Left lung (tissue), 10 donors: ENCODE measurements around the gene BAIAP2. TPM values are rescaled to one million over a fixed set of nuclear protein-coding genes. Genes with fewer than 3 reads are reported as not detected.

Source experiments
- ATAC-seq: fragments of 200-7000 bp; cut with Tn5 transposase; one replicate; pipeline ENCODE4 v1.9.1; 2020; ENCODE audit warnings: moderate library complexity
- DNase-seq, 4 donors: peaks; one replicate each; pipeline ENCODE4 v3.0.0-alpha.2; 2013 to 2020
- H3K27ac ChIP-seq, 2 donors: fragments of 200-600 bp; sonication (generic) in 1 of 2; one replicate each; pipeline versions ENCODE4 v1.5.0 to v1.8.0; 2020 to 2021
- H3K27me3 ChIP-seq, 2 donors: fragments of 200-600 bp; sonication (generic) in 1 of 2; one replicate each; pipeline versions ENCODE4 v1.5.0 to v1.8.0; 2020 to 2021
- H3K36me3 ChIP-seq, 2 donors: fragments of 200-600 bp; sonication (generic) in 1 of 2; one replicate each; pipeline versions ENCODE4 v1.5.0 to v1.8.0; 2020 to 2021
- H3K4me1 ChIP-seq, 2 donors: fragments of 200-600 bp; one replicate each; pipeline ENCODE4 v1.8.0; 2021
- H3K4me3 ChIP-seq, 2 donors: fragments of 200-600 bp; sonication (generic) in 1 of 2; one replicate each; pipeline versions ENCODE4 v1.5.0 to v1.8.0; 2020 to 2021; ENCODE audit warnings: mild to moderate bottlenecking in 1 of 2
- H3K9me3 ChIP-seq, 2 donors: fragments of 200-600 bp; sonication (generic) in 1 of 2; one replicate each; pipeline versions ENCODE4 v1.5.0 to v1.8.0; 2020 to 2021
- intact Hi-C, 2 donors: fragments of 100-400 bp; cut with DNase I; formaldehyde crosslinking; loops; one replicate each; pipeline versions ENCODE4 v1.11.2 to v1.14.2; 2022
- polyA plus RNA-seq, 6 donors: library from polyadenylated mRNA; unstranded; fragments of 120-200 nt; gene quantifications; one replicate each; pipeline ENCODE4 v1.2.1, GENCODE V29; 2013; ENCODE audit not compliant: insufficient read length in 6 of 6
- total RNA-seq, 2 donors: library from RNA; stranded (reverse); fragmentation: NEBNext Ultra II Directional; extraction: Animal tissue kit (Norgen Biotek cat#: 25700); gene quantifications; one replicate each; pipeline ENCODE4 v1.2.1, GENCODE V29; 2021
- TF ChIP-seq, protein P1 (sequence below), 2 donors: fragments of 200-600 bp; sonication (generic) in 1 of 2; IDR thresholded peaks; one replicate each; pipeline versions ENCODE4 v1.5.0 to v1.8.0; 2021; ENCODE audit warnings: antibody characterized with exemption in 2 of 2
- donor health status: DM: no; HTN: yes; CAD: no.
- donor health status: DM: no; HTN: no; CAD: no.

The BAIAP2 gene
- total and polyA plus RNA-seq, 8 donors = 40.9 to 135 (median 52.6) TPM

DNA sequence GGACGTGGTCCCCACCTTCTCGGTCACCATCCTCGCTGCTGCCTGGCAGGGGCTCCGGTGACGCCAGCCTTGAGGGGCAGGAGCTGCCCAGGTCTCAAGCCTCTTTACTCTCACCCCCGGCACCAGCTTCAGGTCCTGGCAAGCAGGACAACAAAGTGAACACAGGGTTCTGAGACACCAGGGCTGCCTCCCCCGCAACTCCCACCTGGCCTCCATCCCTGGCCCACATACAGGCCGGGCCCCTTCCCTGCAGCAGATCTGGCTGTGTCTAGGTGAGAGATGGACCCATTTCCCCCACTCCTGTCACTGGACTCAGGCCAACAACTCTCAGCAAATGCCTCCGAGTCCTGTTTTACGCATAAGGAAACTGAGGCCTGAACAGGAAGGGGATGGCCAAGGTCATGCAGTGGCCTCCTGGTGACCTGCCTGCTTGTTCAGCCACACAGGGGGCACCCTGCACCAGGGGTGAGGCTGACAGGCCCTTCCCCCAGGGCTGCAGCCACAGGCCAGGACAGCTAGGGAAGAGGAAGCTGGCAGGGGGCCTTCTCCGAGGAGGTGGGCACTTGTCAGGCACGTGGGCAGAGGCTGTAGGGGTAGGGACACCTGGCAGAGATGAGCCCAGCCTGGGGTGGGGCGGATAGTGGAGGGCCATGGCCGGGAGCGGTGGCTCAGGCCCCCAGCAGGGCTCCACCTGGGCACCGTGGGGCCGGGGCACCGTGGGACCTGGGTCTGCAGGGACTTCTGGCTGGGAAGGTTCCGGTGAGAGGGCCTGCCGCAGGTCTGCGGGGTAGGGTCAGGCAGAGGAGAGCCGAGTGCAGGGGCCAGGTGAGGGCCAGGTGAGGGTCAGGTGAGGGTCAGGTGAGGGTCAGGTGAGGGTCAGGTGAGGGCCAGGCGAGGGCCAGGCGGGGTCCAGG, 83.6 kb downstream of the BAIAP2 start:
- intact Hi-C loops = no loop called here
- Histone ChIP-seq H3K27me3 (peaks cover 0 to 8% of the 10 kb centered on the region in 2 donors), H3K4me1 (peaks cover 0 to 17% of the 10 kb centered on the region in 2 donors), H3K36me3 (peaks cover 0 to 81% of the 10 kb centered on the region in 2 donors), H3K4me3 (peak overlapping the region in 1 of 2 donors; percentile 46), H3K9me3 (no peaks in the 10 kb centered on the region), H3K27ac (no peak overlapping the region)
- DNase-seq = no peak
- peak; percentile 1 for ATAC-seq
- TF ChIP-seq, protein P1, sequence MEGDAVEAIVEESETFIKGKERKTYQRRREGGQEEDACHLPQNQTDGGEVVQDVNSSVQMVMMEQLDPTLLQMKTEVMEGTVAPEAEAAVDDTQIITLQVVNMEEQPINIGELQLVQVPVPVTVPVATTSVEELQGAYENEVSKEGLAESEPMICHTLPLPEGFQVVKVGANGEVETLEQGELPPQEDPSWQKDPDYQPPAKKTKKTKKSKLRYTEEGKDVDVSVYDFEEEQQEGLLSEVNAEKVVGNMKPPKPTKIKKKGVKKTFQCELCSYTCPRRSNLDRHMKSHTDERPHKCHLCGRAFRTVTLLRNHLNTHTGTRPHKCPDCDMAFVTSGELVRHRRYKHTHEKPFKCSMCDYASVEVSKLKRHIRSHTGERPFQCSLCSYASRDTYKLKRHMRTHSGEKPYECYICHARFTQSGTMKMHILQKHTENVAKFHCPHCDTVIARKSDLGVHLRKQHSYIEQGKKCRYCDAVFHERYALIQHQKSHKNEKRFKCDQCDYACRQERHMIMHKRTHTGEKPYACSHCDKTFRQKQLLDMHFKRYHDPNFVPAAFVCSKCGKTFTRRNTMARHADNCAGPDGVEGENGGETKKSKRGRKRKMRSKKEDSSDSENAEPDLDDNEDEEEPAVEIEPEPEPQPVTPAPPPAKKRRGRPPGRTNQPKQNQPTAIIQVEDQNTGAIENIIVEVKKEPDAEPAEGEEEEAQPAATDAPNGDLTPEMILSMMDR (IDR thresholded peaks at IDR 0.05) = no peak

DNA sequence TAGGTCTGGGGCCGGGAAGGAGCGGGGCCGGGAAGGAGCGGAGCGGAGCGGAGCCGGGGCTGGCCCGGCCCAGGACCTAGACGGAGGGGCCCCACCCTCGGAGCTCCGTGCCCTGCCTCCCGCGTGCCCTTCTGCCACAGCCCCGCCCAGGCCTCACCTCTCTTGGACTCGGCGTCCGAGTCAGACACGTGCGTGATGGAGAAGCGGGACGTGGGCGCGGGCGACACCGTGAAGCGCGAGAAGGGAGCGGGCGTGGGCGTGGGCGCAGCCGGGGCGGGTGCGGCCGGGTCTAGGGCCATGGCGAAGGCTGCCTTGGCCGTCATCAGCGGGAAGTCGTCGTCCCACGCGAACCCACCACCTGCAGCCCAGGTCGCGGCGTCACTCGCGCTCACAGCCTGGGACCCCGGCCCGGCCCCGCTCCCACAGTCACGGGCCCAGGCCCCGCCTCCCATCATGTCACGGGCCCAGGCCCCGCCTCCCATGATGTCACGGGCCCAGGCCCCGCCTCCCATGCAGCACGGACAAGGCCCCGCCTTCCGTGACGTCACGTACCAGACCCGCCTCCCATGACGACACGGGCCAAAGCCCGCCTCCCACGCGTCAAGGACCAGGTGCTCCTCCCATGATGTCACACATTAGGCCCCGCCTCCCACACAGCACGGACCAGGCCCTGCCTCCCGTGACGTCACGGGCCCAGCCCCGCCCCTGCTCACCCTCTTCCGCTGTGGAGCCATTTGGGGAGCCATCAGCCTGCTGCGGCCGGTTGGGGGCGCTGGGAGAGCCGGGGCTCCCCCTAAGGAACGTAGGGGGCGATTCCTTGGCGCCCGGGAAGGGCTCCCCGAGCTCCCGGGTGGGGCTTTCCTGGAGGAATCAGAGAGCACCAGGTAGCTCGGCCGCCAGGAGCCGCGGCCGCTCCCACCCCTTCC, 84.5 kb downstream of the BAIAP2 start:
- H3K36me3 ChIP-seq = peaks cover 0 to 90% of the 10 kb centered on the region in 2 donors
- H3K4me3 ChIP-seq = peak overlapping the region; percentile 11 to 46
- DNase-seq = peak; percentile 39 to 92 (median 83)
- intact Hi-C loops = no loop called here
- peak overlapping the region in 1 of 2 donors; percentile 28 for H3K27ac ChIP-seq
- no peaks in the 10 kb centered on the region for H3K9me3 ChIP-seq
- ATAC-seq = peak; percentile 61
- TF ChIP-seq, protein P1 (IDR thresholded peaks at IDR 0.05) = no peak
- peaks cover 0 to 17% of the 10 kb centered on the region in 2 donors for H3K4me1 ChIP-seq
- H3K27me3 ChIP-seq = peaks cover 0 to 8% of the 10 kb centered on the region in 2 donors

DNA sequence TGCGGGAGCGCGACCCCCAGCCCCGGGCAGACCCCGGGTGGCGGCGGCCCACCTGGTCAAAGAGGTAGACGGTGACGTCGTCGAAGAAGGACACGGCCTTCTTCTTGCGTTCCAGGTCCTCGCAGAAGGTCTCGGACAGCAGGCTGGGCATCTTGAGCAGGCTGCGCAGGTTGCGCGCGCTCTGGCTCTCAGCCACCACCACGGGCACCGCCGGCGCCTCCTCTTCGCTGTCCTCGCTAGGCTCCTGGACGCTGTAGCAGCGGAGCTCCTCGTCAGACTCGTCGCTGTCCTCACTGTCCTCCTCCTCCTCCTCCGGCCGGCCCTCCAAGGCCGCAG, 85.2 kb downstream of the BAIAP2 start:
- Histone ChIP-seq H3K9me3 (no peaks in the 10 kb centered on the region), H3K4me1 (peaks cover 0 to 17% of the 10 kb centered on the region in 2 donors), H3K27ac (peak overlapping the region in 1 of 2 donors; percentile 28), H3K4me3 (no peak overlapping the region), H3K27me3 (peaks cover 0 to 8% of the 10 kb centered on the region in 2 donors), H3K36me3 (peaks cover 0 to 86% of the 10 kb centered on the region in 2 donors)
- TF ChIP-seq, protein P1 (IDR thresholded peaks at IDR 0.05) = no peak
- intact Hi-C loops = no loop called here
- ATAC-seq (no peak), DNase-seq (no peak)

DNA sequence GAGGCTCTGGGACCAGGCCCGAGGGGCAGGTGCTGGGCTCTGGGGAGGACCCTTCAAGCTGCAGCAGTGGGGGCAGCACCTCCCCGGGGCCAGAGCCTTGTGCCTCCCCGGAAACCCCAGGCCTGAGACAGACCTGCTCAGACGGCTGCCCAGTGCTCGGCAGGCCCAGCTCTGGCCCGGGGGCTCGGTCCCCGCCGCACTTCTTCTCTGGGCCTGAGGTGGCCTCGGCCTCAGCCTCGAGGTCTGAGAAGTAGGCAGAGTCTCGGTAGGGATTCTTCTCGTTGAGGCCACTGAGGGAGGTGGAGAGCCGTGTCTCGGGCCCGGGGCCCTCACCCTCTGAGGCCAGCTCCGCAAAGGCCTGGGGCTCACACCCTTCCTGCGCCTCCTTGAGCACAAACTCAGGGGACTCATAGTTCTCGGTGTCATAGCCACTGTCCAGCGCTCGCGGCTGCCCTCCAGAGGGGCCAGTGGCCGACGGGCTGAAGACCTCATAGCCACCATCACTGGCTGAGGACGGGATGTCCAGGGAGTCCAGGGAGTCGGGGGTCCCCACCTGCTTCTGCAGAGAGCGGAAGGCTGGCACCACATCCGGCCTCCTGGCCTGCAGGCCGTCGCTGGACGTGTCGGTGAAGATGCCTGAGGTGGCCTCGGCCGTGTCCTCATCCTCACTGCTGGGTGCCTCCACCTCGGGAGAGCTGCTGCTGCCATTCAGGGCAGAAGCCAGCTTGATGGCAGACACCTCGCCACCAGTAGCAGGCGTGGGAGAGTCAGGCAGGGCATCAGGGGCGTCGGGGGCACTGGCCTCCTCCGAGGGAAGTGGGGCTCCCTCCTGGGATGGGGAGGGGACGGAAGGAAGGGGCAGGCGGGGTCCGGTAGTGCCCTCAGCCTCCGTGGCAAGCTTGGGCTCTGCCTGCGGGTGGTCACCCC, 86.0 kb downstream of the BAIAP2 start:
- no peak for DNase-seq
- H3K4me1 ChIP-seq = peaks cover 0 to 17% of the 10 kb centered on the region in 2 donors
- TF ChIP-seq, protein P1 (IDR thresholded peaks at IDR 0.05) = no peak
- peaks cover 0 to 8% of the 10 kb centered on the region in 2 donors for H3K27me3 ChIP-seq
- intact Hi-C loops = no loop called here
- no peak overlapping the region for H3K4me3 ChIP-seq
- H3K9me3 ChIP-seq = no peaks in the 10 kb centered on the region
- peaks cover 0 to 81% of the 10 kb centered on the region in 2 donors for H3K36me3 ChIP-seq
- ATAC-seq = no peak
- no peak overlapping the region for H3K27ac ChIP-seq
